ENCODE measurements around the gene CYP27A1. TPM values are rescaled to one million over a fixed set of nuclear protein-coding genes. Genes with fewer than 3 reads are reported as not detected.

Gene CYP27A1
- total RNA-seq, 2 experiments from 2014 or later = not detected

GRCh38 chr2:218853766-218854165 lies 71.8 kb downstream of the CYP27A1 start:
- ChIA-PET POLR2A (interaction anchor here (0.6 kb wide), 1 partner anchor 143 kb away, joined by 3 read pairs; no protein-coding TSS in a partner anchor), CTCF (interaction anchor here (0.5 to 1.4 kb wide), 8 partner anchors 18 to 533 kb away, joined by 3 to 5 read pairs (median 3); no protein-coding TSS in a partner anchor)

DNA sequence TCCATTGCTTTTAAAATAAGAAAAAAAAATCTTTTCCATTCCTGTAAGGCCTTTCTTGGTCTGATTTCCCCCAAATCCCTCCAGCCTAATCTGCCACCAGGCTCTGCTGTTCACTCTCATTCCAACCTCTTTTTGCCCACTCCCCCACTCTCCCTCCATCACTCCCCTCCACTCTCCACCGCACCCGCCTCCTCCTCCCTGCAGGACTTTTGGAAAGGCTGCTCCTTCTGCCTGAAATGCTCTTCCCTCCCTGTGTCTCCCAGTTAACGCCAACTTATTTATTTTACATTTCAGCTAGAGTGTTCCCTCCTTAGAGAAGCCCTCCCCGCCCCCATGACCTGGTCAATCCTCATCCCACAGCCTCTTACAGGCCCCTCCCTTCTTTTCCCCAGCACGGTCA lies 72.9 kb downstream of the CYP27A1 start:
- POLR2A ChIA-PET = no interaction called here
- CTCF ChIA-PET = interaction anchor here (1.1 to 1.9 kb wide), 5 partner anchors 22 to 125 kb away, joined by 3 to 9 read pairs (median 3); partner anchors contain the start of gene WNT10A

GRCh38 chr2:218855305-218856166 lies 73.6 kb downstream of the CYP27A1 start:
- POLR2A ChIA-PET = no interaction called here
- CTCF ChIA-PET = interaction anchor here (0.9 to 1.9 kb wide), 6 partner anchors 17 to 65 kb away, joined by 3 to 9 read pairs (median 4); partner anchors contain the start of gene WNT10A

GRCh38 chr2:218856167-218856895 lies 74.4 kb downstream of the CYP27A1 start:
- ChIA-PET CTCF (interaction anchor here (0.9 to 1.9 kb wide), 4 partner anchors 16 to 65 kb away, joined by 3 to 9 read pairs (median 5); no protein-coding TSS in a partner anchor), POLR2A (no interaction called here)

- POLR2A ChIA-PET = no interaction called here
Observed at GRCh38 chr2:218856896-218857243, 74.9 kb downstream of the CYP27A1 start.

GRCh38 chr2:218857371-218858137 lies 75.6 kb downstream of the CYP27A1 start:
- ChIA-PET CTCF (interaction anchor here (1.4 to 1.9 kb wide), 2 partner anchors 9 to 10 kb away, joined by 3 to 6 read pairs; no protein-coding TSS in a partner anchor), POLR2A (no interaction called here)

More at GRCh38 chr2:218856896-218857243, 74.9 kb downstream of the CYP27A1 start:
- CTCF ChIA-PET = no interaction called here

DNA sequence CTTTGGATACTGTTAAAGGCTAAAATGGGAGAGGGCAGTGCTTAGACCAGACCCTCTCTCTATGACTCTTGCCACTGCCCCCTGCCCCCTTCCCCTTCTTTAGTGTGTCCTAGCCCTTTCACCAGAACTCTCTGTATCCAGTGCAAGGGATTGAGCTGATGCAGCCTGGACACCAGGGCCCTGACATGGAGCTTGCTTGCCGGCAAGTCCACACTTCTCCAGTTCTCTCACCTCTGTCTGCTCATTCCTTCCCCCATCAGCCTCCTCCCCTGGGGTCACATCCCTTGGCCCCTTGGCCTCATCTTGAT lies 76.1 kb downstream of the CYP27A1 start:
- ChIA-PET POLR2A (interaction anchor here (0.6 kb wide), 1 partner anchor 39 kb away, joined by 3 read pairs; no protein-coding TSS in a partner anchor), CTCF (interaction anchor here (0.8 to 1.9 kb wide), 4 partner anchors 10 to 40 kb away, joined by 3 to 6 read pairs (median 6); no protein-coding TSS in a partner anchor)

- ChIA-PET POLR2A (interaction anchor here (0.6 kb wide), 1 partner anchor 38 kb away, joined by 3 read pairs; no protein-coding TSS in a partner anchor), CTCF (interaction anchor here (0.7 to 4.0 kb wide), 6 partner anchors 11 to 103 kb away, joined by 3 to 14 read pairs (median 6); no protein-coding TSS in a partner anchor)
Observed at GRCh38 chr2:218858671-218859555, 77.0 kb downstream of the CYP27A1 start.

DNA sequence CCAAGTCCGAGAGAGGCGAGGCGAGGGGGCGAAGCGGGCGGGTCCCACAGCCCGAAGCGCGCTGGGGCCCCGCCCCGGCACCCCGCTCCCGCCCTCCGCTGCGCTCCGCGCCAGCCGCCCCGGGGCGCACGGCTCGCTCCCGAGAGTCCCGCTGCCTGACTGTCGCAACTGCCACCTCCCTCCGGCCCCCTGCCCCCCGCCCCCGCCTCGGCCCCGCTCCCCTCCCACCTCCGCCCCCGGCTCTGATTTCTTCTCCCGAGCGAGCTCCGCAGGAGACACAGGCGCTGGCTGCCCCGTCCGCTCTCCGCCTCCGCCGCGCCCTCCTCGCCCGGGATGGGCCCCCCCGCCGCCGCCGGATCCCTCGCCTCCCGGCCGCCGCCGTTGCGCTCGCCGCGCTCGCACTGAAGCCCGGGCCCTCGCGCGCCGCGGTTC lies 77.6 kb downstream of the CYP27A1 start, which contains the start of gene WNT6:
Gene WNT6, plus strand, starts transcription at position 250 of the 432 bp plus-strand sequence. CDS start 233 bp downstream, outside the sequence.
- ChIA-PET POLR2A (no interaction called here), CTCF (interaction anchor here (0.7 to 4.0 kb wide), 2 partner anchors 38 to 103 kb away, joined by 3 to 14 read pairs; no protein-coding TSS in a partner anchor)

- ChIA-PET CTCF (interaction anchor here (1.3 to 4.0 kb wide), 3 partner anchors 12 to 37 kb away, joined by 5 to 14 read pairs (median 6); no protein-coding TSS in a partner anchor), POLR2A (interaction anchor here (1.2 kb wide), 1 partner anchor 11 kb away, joined by 3 read pairs; no protein-coding TSS in a partner anchor)
Observed at GRCh38 chr2:218859988-218860831, 78.3 kb downstream of the CYP27A1 start.

DNA sequence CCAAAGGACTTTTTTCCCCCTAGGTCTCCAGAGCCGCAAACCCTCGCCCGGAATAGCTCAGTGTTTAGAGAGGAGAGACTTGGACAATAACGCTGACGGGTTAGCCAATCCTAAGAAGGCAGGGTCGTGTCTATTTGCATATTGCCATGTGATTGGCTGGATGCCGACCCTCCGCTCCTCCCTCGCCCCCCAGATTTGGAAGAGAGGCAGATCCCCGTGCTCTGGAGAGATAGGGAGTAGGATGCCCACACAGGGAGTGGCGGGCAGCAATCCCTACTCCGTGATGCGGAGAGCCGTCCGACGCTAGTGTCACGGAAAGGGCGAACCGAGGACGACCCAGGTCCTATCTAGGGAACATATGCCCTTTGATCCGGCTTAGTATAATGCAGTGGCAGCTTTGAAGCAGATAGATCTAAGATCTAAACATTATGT lies 79.0 kb downstream of the CYP27A1 start:
- ChIA-PET POLR2A (interaction anchor here (1.2 kb wide), 1 partner anchor 10 kb away, joined by 3 read pairs; no protein-coding TSS in a partner anchor), CTCF (interaction anchor here (1.3 to 4.0 kb wide), 3 partner anchors 13 to 37 kb away, joined by 5 to 14 read pairs (median 6); no protein-coding TSS in a partner anchor)

DNA sequence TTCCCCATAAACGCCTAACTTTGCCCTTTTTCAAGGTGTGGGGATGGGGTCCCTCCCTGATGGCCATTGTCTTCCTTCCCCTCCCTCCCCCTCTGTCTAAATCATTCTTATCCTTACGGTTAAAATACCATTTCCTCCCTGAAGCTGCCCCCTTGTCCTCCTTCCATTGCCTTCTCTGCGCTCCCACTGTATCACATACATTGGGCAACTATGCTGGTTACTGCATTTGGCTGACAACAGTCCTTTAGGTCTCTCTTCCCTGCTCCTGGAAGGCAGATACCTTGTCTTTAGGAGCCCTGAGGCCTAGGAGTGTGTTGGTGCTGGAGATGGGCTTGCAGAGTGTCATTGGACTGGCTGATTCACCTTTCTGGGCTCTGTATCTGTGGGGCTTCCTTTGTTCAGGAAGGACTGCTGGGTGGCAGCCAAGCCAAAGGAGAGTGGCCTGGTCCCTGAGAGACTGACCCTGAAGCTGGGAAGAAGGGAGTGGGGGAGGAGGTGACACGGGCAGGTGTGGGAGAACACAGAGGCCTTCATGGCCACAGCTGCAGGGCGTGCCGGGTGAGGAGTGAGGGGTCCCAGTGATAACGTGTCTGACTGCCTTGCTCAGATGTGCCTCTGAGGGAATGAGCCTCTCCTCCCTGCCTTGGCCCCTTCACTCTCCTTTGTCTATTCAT lies 79.8 kb downstream of the CYP27A1 start:
- POLR2A ChIA-PET = no interaction called here
- CTCF ChIA-PET = interaction anchor here (1.3 to 4.0 kb wide), 4 partner anchors 14 to 36 kb away, joined by 5 to 14 read pairs (median 6); no protein-coding TSS in a partner anchor

DNA sequence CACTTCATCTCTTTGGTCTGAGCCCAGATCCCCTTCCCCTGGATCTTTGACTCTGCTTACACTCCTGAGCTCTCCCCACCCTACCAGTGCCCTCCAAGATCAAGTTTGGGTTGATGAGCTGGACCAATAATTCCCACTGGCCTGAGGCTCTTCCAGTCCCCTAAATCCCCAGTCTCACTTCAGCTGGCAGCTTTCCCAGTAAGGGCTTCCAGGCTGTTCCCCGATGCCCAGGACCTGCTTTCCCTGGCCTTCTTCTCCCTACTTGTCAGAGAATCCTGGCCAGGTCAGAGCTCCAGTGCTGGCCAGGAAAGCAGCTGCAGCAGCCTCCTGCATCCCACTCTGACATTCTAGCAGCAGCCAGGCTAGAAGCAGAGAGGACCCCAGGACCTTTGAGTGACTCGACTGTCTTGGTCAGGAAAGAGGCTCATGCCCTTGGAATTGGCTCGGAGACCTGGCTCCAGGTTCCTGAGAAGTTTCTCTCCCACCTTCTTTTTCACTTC lies 81.1 kb downstream of the CYP27A1 start:
- ChIA-PET POLR2A (no interaction called here), CTCF (interaction anchor here (0.7 to 4.0 kb wide), 4 partner anchors 14 to 35 kb away, joined by 3 to 14 read pairs (median 6); no protein-coding TSS in a partner anchor)
